ENCODE measurements around the gene PCDHGA4. TPM values are rescaled to one million over a fixed set of nuclear protein-coding genes. Genes with fewer than 3 reads are reported as not detected.
"Not testable (repeated sequence)": the region's sequence is repeated elsewhere in the genome, so short reads cannot be mapped to it uniquely, and the experiment has no call there.

PCDHGA4 gene
- total and polyA plus RNA-seq, 2 of the 8 experiments (the other 6 are each of a cell fraction or from before 2014, with no cell fraction given), result 1.4 to 1.9 TPM

DNA sequence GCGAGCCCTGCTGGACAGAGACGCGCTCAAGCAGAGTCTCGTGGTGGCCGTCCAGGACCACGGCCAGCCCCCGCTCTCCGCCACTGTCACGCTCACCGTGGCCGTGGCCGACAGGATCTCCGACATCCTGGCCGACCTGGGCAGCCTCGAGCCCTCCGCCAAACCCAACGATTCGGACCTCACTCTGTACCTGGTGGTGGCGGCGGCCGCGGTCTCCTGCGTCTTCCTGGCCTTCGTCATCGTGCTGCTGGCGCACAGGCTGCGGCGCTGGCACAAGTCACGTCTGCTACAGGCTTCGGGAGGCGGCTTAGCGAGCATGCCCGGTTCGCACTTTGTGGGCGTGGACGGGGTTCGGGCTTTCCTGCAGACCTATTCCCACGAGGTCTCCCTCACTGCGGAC, 22.2 kb upstream of the PCDHGA4 start:
- H3K79me1 ChIP-seq (ENCODE audit: low read depth, low read length), result not testable (repeated sequence)
- CTCF ChIA-PET (ENCODE audit: partially characterized antibody), result interaction anchor here (1.1 to 4.6 kb wide), 3 partner anchors 11 to 18 kb away, joined by 5 to 25 read pairs (median 21); partner anchors contain the start of genes PCDHGA3, PCDHGB1 and TAF7

More for the DNA sequence above, 22.2 kb upstream of the PCDHGA4 start:
- H4K91ac ChIP-seq (replicated peaks; ENCODE audit: insufficient read length, low read length); H2BK15ac ChIP-seq (ENCODE audit: low read length); H2BK120ac ChIP-seq (replicated peaks; ENCODE audit: low read depth, low read length); H3K18ac ChIP-seq (ENCODE audit: extremely low read depth, low read length); H2BK20ac ChIP-seq (ENCODE audit: low read length); H3K36me3 ChIP-seq (ENCODE audit: control insufficient read depth in 2 of 4, insufficient read depth in 4 of 4, low read length in 3 of 4); H3K4me3 ChIP-seq (ENCODE audit: extremely low read depth in 1 of 4, insufficient read depth in 2 of 4, low read depth in 3 of 4, low read length in 4 of 4); H3K4me2 ChIP-seq (ENCODE audit: insufficient read depth in 1 of 2, low read depth in 2 of 2, low read length in 2 of 2); H3K14ac ChIP-seq (ENCODE audit: insufficient read length); H3K27me3 ChIP-seq (replicated peaks in 1 of 4; ENCODE audit: control insufficient read depth in 3 of 4, extremely low read depth in 1 of 4, insufficient read depth in 3 of 4, low read length in 3 of 4); H3K4ac ChIP-seq (replicated peaks; ENCODE audit: insufficient read length, low read depth, low read length); H3K23ac ChIP-seq (ENCODE audit: insufficient read length); POLR2A ChIA-PET (ENCODE audit: partially characterized antibody); H2BK5ac ChIP-seq (ENCODE audit: low read depth, low read length); H3K79me2 ChIP-seq (ENCODE audit: control insufficient read depth in 1 of 2, insufficient read depth in 2 of 2, low read length in 2 of 2); H2BK12ac ChIP-seq (ENCODE audit: low read depth, low read length); H4K8ac ChIP-seq (ENCODE audit: extremely low read depth, insufficient read depth, low read length); H3K9ac ChIP-seq (replicated peaks in 1 of 4; ENCODE audit: extremely low read depth in 1 of 4, low read depth in 3 of 4, low read length in 3 of 4); H4K20me1 ChIP-seq (replicated peaks in 1 of 2; ENCODE audit: control insufficient read depth in 1 of 2, insufficient read depth in 2 of 2, low read length in 2 of 2); H3K23me2 ChIP-seq (ENCODE audit: low read depth, low read length); DNase-seq (ENCODE audit: low read depth in 1 of 2, low spot score in 2 of 2); FAIRE-seq; H2AFZ ChIP-seq (ENCODE audit: low read length); H2AK5ac ChIP-seq (ENCODE audit: low read depth, low read length); H3K4me1 ChIP-seq (replicated peaks in 1 of 4; ENCODE audit: control insufficient read depth in 3 of 4, insufficient read depth in 4 of 4, low read length in 3 of 4); H3K56ac ChIP-seq (replicated peaks; ENCODE audit: insufficient read length, low read depth, low read length); H4K5ac ChIP-seq (ENCODE audit: insufficient read length, low read depth, low read length); H3K27ac ChIP-seq (ENCODE audit: low read depth, low read length): not testable (repeated sequence)
- 95% methylated on average over 24 of the region's 39 CpGs; no CpG with 5 or more reads in 1 of the 2 experiments for WGBS, 2 experiments (ENCODE audit: extremely low coverage in 1 of 2, insufficient coverage in 1 of 2, insufficient read length in 1 of 2, insufficient replicate concordance in 2 of 2, low coverage in 1 of 2, low lambda C conversion rate in 2 of 2, missing lambda C conversion rate in 1 of 2)
- H3K9me3 ChIP-seq (ENCODE audit: insufficient read depth in 2 of 2, low read depth in 1 of 2, low read length in 1 of 2), result peaks cover 20 to 37% of the 10 kb centered on the region in 2 experiments

Measured in H1 (cell line).